GM23338 (cell line): ENCODE results near the gene DAO. TPM values are rescaled to one million over a fixed set of nuclear protein-coding genes. Genes with fewer than 3 reads are reported as not detected.

ENCODE experiments used
- ATAC-seq: fragments of 200-7000 bp; cut with Tn5 transposase; 3 replicates; pipeline ENCODE4 v1.9.1; 2020
- DNase-seq: peaks from one replicate; pipeline ENCODE4 v3.0.0-alpha.2; 2015; ENCODE audit warnings: low spot score
- H2AFZ ChIP-seq: fragments of 200-600 bp; sonication (generic); 2 replicates; pipeline ENCODE4 v1.8.0; 2016; ENCODE audit warnings: antibody characterized with exemption, mild to moderate bottlenecking, moderate library complexity
- H3F3A ChIP-seq: fragments of 200-600 bp; sonication (generic); replicated peaks from 2 replicates; pipeline ENCODE4 v1.8.0; 2017; ENCODE audit warnings: antibody characterized with exemption, mixed run types, low read depth
- H3K27ac ChIP-seq: fragments of 200-600 bp; sonication (generic); 2 replicates; pipeline ENCODE4 v1.6.1; 2016; ENCODE audit warnings: low read depth
- H3K27me3 ChIP-seq: fragments of 200-600 bp; sonication (generic); 2 replicates; pipeline ENCODE4 v1.8.0; 2016; ENCODE audit warnings: mild to moderate bottlenecking, mixed run types, moderate library complexity; ENCODE audit not compliant: insufficient read depth
- H3K36me3 ChIP-seq: fragments of 200-600 bp; sonication (generic); 2 replicates; pipeline ENCODE4 v1.8.0; 2016; ENCODE audit warnings: mild to moderate bottlenecking; ENCODE audit not compliant: insufficient read depth
- H3K4me1 ChIP-seq: fragments of 200-600 bp; sonication (generic); 2 replicates; pipeline ENCODE4 v1.8.0; 2016; ENCODE audit warnings: mild to moderate bottlenecking, moderate library complexity; ENCODE audit not compliant: insufficient read depth
- H3K4me2 ChIP-seq: fragments of 200-600 bp; sonication (generic); 2 replicates; pipeline ENCODE4 v1.7.1; 2017; ENCODE audit warnings: mixed run types
- H3K4me3 ChIP-seq: fragments of 200-600 bp; sonication (generic); 2 replicates; pipeline ENCODE4 v1.6.1; 2016; ENCODE audit warnings: mixed run types
- H3K79me2 ChIP-seq: fragments of 200-600 bp; sonication (generic); replicated peaks from 2 replicates; pipeline ENCODE4 v1.8.0; 2017; ENCODE audit warnings: mild to moderate bottlenecking; ENCODE audit not compliant: insufficient read depth
- H3K9me2 ChIP-seq: fragments of 200-600 bp; sonication (generic); 2 replicates; pipeline ENCODE4 v1.8.0; 2017; ENCODE audit not compliant: insufficient read depth
- H4K20me1 ChIP-seq: fragments of 200-600 bp; sonication (generic); replicated peaks from 2 replicates; pipeline ENCODE4 v1.8.0; 2017; ENCODE audit warnings: mild to moderate bottlenecking; ENCODE audit not compliant: insufficient read depth
- H3K27ac Mint-ChIP-seq: 2 replicates; pipeline ENCODE4 v1.8.0; 2020; ENCODE audit warnings: inconsistent platforms, mild to moderate bottlenecking, moderate library complexity, mixed read lengths
- H3K27me3 Mint-ChIP-seq: 3 replicates; pipeline ENCODE4 v1.8.0; 2022; ENCODE audit warnings: low read depth, mild to moderate bottlenecking, moderate library complexity, mixed read lengths, inconsistent platforms; ENCODE audit not compliant: insufficient read depth, poor library complexity
- H3K36me3 Mint-ChIP-seq: 3 replicates; pipeline ENCODE4 v1.8.0; 2021; ENCODE audit warnings: low read depth, mild to moderate bottlenecking, inconsistent platforms, moderate library complexity, mixed read lengths
- H3K4me1 Mint-ChIP-seq: 3 replicates; pipeline ENCODE4 v1.8.0; 2020; ENCODE audit warnings: mild to moderate bottlenecking, inconsistent platforms, mixed read lengths
- H3K4me3 Mint-ChIP-seq: 3 replicates; pipeline ENCODE4 v1.8.0; 2021; ENCODE audit warnings: moderate library complexity, mild to moderate bottlenecking, inconsistent platforms, mixed read lengths
- H3K9me3 Mint-ChIP-seq: 3 replicates; pipeline ENCODE4 v1.8.0; 2020; ENCODE audit warnings: moderate library complexity, mild to moderate bottlenecking, inconsistent platforms, mixed read lengths
- CREB1 ChIP-seq: fragments of 250-450 bp; sonication (Bioruptor Pico); IDR thresholded peaks from 2 replicates; pipeline ENCODE4 v1.5.0; 2020; ENCODE audit warnings: low read depth, mild to moderate bottlenecking, moderate library complexity
- CTCF ChIP-seq, 2 experiments: fragments of 200-600 bp in 1 of 2; sonication (generic) in 1 of 2; conservative IDR thresholded peaks; 2 replicates each; pipeline versions ENCODE4 v1.5.1 to v1.6.1; 2016 to 2017; ENCODE audit warnings: antibody characterized with exemption in 2 of 2, low read depth in 2 of 2, mild to moderate bottlenecking in 2 of 2, moderate library complexity in 1 of 2
- ETS1 ChIP-seq: IDR thresholded peaks from 2 replicates; pipeline ENCODE4 v1.6.1; 2016; ENCODE audit warnings: antibody characterized with exemption
- EZH2phosphoT487 ChIP-seq: fragments of 200-600 bp; sonication (generic); IDR thresholded peaks from one replicate; pipeline ENCODE4 v1.8.1; 2018; ENCODE audit warnings: antibody characterized with exemption; ENCODE audit not compliant: unreplicated experiment
- JUNB ChIP-seq: IDR thresholded peaks from one replicate; pipeline ENCODE4 v1.6.1; 2016; ENCODE audit warnings: antibody characterized with exemption; ENCODE audit not compliant: unreplicated experiment
- POLR2AphosphoS5 ChIP-seq: IDR thresholded peaks from 2 replicates; pipeline ENCODE4 v1.6.1; 2016; ENCODE audit warnings: antibody characterized with exemption, low read depth
- REST ChIP-seq: IDR thresholded peaks from one replicate; pipeline ENCODE4 v1.6.1; 2018; ENCODE audit warnings: antibody characterized with exemption; ENCODE audit not compliant: unreplicated experiment
- STAT1 ChIP-seq: IDR thresholded peaks from one replicate; pipeline ENCODE4 v1.6.1; 2016; ENCODE audit warnings: antibody characterized with exemption; ENCODE audit not compliant: unreplicated experiment
- ZNF331 ChIP-seq: fragments of 250-450 bp; sonication (Bioruptor Pico); IDR thresholded peaks from 2 replicates; pipeline ENCODE4 v1.5.0; 2020; ENCODE audit warnings: low read depth, mild to moderate bottlenecking, moderate library complexity
- ZNF462 ChIP-seq: fragments of 250-450 bp; sonication (Bioruptor Pico); IDR thresholded peaks from 2 replicates; pipeline ENCODE4 v1.5.0; 2020; ENCODE audit warnings: mild to moderate bottlenecking, moderate library complexity
- polyA plus RNA-seq: library from polyadenylated mRNA; unstranded; fragments of >200 nt; fragmentation: Nextera tagmentation; extraction: Ambion mirVana; gene quantifications from 2 replicates; pipeline ENCODE4 v1.2.1, GENCODE V29; 2016
- total RNA-seq: library from RNA; depleted of rRNA; stranded (reverse); fragments of >200 nt; shearing (Covaris generic); gene quantifications from 2 replicates; pipeline ENCODE4 v1.2.3, GENCODE V29; 2014

DAO gene
- total and polyA plus RNA-seq, 2 experiments from 2014 or later: not detected

- no peak for TF ChIP-seq ZNF462 (CRISPR knock-in tag)
- TF ChIP-seq JUNB: no peak
These were observed 55.4 kb downstream of the DAO start (continued) for GRCh38 chr12:108935159-108935763.

- ATAC-seq: no peak
- no peak for DNase-seq
- Mint-ChIP-seq H3K27ac (no peak overlapping the region), H3K36me3 (no peaks in the 10 kb centered on the region), H3K9me3 (no peaks in the 10 kb centered on the region), H3K4me3 (no peak overlapping the region), H3K4me1 (no peaks in the 10 kb centered on the region), H3K27me3 (peaks cover 8% of the 10 kb centered on the region)
- Histone ChIP-seq H3K27me3 (no peaks in the 10 kb centered on the region), H3K36me3 (no peaks in the 10 kb centered on the region), H3F3A (no peaks in the 10 kb centered on the region), H3K9me2 (0 out of 2 replicates have a peak, but pooled peaks cover 5% of the 10 kb centered on the region), H4K20me1 (no peaks in the 10 kb centered on the region), H3K27ac (no peak overlapping the region), H3K4me1 (no peaks in the 10 kb centered on the region), H3K4me2 (no peak overlapping the region), H3K79me2 (no peaks in the 10 kb centered on the region), H3K4me3 (no peak overlapping the region), H2AFZ (no peak overlapping the region)
- TF ChIP-seq EZH2phosphoT487: no peak
- no peak for TF ChIP-seq REST
- TF ChIP-seq CREB1 (CRISPR knock-in tag): no peak
- no peak for TF ChIP-seq STAT1
- TF ChIP-seq POLR2AphosphoS5: no peak
- no peak for TF ChIP-seq JUNB
- no peak for TF ChIP-seq CTCF (conservative IDR thresholded peaks at IDR 0.05; ENCODE audit: low read depth in 2 of 2)
- TF ChIP-seq ZNF331 (CRISPR knock-in tag): no peak
- TF ChIP-seq ETS1: no peak
These were observed 58.5 kb downstream of the DAO start for GRCh38 chr12:108938247-108938924.
